ENCODE measurements around the gene PKNOX2.
A peak's percentile ranks its signal among the peaks of the same experiment; 100 is the strongest.

DNA sequence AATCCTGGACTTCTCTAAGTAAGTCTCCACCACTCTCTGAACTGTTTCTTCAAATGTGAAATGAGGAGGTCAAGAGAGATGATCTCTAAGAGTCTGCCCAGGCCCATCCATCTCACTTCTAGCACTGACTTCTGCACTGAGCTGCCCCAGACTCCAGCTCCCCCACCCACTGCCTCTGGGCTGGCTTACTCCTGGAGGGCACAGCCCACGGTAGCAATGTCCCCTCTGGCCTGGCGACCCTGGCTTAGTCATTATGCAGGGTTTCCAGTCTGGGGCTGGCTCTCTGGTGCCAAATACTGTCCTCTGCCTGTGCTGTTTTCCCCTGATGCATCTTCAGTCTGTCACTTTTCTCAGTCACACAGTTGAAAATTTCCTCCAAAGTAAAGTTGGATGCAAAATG, 60.9 kb downstream of the PKNOX2 start:
- TF ChIP-seq, protein P1, sequence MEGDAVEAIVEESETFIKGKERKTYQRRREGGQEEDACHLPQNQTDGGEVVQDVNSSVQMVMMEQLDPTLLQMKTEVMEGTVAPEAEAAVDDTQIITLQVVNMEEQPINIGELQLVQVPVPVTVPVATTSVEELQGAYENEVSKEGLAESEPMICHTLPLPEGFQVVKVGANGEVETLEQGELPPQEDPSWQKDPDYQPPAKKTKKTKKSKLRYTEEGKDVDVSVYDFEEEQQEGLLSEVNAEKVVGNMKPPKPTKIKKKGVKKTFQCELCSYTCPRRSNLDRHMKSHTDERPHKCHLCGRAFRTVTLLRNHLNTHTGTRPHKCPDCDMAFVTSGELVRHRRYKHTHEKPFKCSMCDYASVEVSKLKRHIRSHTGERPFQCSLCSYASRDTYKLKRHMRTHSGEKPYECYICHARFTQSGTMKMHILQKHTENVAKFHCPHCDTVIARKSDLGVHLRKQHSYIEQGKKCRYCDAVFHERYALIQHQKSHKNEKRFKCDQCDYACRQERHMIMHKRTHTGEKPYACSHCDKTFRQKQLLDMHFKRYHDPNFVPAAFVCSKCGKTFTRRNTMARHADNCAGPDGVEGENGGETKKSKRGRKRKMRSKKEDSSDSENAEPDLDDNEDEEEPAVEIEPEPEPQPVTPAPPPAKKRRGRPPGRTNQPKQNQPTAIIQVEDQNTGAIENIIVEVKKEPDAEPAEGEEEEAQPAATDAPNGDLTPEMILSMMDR (IDR thresholded peaks at IDR 0.05 in 8 of 11, conservative IDR thresholded peaks at IDR 0.05 in 3 of 11), result no peak
- TF ChIP-seq POLR2A (IDR thresholded peaks at IDR 0.05) (no peak), POLR2AphosphoS5 (IDR thresholded peaks at IDR 0.05) (peak; percentile 8 to 62 (median 61))
